HL-60/S4 treated with phorbol 12-myristate 13-acetate at 8.2 ng/mL for 4 days and 3 days (cell line): ENCODE measurements around the gene SPACA4.

Experiments used
- in situ Hi-C: fragments of 300-500 bp; cut with MboI; formaldehyde crosslinking; loops from 2 replicates; pipeline ENCODE4 v1.15.0; 2022; ENCODE audit warnings: low sequenced_read_pairs

SPACA4 gene

GRCh38 chr19:48596237-48596636 lies 10.3 kb upstream of the SPACA4 start:
- in situ Hi-C loops = loop anchor here (25.0 kb wide), 1 partner anchor 284 kb away; a partner anchor contains a TSS

DNA sequence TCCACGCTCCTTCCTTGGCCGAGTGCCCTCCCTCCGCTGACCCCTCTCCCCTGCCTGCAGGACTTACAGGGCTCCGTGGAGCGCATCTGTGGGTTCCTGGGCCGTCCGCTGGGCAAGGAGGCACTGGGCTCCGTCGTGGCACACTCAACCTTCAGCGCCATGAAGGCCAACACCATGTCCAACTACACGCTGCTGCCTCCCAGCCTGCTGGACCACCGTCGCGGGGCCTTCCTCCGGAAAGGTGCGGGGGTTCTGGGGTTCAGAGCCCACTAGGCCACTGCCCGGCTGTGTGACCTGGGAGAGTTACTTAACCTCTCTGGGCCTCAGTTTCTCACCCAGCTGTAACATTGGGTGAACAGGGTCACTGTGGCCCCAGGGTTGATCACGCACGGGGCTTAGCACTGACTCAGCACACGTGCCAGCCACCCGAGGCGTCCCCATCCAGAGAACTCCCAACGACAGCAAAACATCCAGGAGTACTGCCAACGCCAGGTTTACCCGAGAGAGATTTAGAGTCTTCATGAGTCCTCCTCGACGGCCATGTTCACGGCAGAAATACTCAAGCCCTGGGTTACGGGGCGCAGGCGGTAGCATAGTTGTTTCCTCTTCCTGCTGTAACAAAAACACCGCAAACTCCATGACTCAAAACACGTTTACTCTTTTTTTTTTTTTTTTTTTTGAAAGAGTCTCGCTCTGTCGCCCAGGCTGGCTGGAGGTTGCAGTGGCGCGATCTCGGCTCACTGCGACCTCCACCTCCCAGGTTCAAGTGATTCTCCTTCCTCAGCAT lies 9.7 kb upstream of the SPACA4 start:
- in situ Hi-C loops = loop anchor here (25.0 kb wide), 1 partner anchor 285 kb away; a partner anchor contains a TSS

DNA sequence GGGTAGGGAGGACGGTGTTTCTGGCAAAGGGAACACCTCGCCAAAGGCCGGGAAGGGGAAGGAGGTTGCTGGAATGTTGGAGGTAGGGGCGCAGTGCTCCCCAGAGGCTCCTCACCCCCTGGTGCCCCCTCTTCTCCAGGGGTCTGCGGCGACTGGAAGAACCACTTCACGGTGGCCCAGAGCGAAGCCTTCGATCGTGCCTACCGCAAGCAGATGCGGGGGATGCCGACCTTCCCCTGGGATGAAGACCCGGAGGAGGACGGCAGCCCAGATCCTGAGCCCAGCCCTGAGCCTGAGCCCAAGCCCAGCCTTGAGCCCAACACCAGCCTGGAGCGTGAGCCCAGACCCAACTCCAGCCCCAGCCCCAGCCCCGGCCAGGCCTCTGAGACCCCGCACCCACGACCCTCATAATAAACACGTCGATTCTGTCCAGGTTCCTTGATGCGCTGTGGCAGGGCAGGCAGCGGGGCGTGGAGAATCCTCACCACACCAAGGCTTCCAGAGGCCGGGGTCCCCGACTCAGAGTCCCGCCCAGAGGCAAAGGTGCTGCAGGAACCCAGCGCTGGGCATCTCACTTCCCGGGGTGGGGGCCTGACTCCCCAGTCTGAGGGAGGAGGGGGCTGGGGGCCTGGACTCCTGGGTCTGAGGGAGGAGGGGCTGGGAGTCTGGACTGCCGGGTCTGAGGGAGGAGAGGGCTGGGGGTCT lies 7.4 kb upstream of the SPACA4 start:
- in situ Hi-C loops = loop anchor here (25.0 kb wide), 1 partner anchor 287 kb away; a partner anchor contains a TSS

DNA sequence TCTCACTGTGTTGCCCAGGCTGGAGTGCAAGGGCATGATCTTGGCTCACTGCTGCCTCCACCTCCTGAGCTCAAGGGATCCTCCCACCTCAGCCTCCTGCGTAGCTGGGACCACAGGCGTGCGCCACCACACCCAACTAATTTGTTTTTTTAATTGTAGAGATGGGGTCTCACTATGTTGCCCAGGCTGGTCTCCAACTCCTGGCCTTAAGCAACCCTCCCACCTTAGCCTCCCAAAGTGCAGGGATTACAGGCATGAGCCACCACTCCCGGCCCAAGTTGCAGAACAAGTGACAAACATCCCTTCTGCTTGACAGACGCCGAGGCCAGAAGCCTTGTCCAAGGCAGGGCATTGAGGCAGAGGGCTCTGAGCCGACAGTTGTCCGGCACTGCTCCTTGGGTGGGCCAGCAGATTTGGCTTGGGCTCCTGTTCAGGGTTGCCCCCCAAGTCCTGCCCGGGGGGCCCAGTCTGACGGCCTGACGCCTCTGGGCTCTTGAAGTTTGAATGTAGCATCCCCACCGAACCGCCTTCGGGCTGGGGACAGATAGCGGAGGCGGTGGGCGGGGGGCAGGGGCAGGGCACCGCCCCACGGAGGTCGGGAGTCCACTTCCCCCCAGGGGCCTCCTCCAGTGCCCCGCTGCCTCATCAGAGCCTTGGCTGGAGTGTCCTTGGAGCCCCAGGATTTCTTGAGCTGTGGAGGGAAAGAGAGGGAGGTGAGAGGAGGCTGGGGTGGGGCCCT lies 5.7 kb upstream of the SPACA4 start:
- in situ Hi-C loops = no loop called here

DNA sequence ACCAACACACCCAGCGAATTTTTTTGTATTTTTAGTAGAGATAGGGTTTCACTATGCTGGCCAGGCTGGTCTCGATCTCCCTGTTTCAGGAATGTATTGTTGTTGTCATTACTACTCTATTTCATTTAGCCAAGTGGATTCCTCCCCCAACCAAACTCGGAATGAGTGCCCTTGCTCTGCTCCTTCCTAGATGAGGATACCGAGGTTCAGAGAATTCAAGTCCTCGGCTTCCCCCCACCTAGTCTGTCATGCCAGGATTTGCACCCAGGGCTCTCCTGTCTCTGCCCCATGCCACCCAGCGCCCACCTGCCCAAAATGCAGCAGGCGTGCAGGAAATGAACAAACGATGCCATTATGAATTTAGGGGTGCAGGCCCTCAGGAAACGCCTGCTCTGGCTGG lies 3.5 kb upstream of the SPACA4 start:
- in situ Hi-C loops = no loop called here

DNA sequence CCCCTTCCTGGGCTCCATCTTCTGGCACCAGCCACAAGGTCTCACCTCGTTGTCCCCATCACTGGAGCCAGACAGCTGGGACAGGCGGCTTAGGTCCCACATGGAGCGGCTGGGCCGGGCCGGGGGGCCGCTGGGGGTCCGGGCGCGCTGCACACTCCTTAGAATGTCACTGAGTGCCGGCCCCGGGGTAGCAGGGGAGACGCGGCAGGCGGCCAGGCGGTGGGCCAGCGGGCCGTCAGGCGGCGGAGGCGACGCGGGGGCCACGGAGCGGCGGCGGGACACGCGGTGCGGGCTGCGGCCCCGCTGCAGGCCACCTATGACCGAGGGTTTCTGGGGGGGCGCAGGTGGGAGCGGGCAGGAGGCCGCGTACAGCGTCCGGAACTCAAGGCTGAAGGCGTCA lies 3.1 kb upstream of the SPACA4 start:
- in situ Hi-C loops = no loop called here

DNA sequence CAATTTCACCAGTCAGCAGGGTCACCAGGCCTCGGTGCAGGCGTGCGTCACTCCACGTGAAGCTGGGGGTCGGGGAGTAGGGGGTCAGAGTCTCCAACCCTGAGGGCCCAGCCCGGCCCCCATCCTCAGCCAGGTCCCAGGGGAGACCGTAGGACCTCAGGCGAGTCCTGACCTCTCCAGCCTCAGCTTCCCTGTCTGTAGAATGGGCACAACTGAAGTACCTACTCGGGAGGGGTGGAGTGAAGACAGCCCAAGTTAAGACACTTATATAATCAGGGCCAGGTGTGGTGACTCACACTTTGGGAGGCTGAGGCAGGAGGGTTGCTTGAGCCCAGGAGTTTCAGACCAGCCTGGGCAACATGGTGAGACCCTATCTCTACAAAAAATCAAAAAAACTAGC lies 2.7 kb upstream of the SPACA4 start:
- in situ Hi-C loops = no loop called here

DNA sequence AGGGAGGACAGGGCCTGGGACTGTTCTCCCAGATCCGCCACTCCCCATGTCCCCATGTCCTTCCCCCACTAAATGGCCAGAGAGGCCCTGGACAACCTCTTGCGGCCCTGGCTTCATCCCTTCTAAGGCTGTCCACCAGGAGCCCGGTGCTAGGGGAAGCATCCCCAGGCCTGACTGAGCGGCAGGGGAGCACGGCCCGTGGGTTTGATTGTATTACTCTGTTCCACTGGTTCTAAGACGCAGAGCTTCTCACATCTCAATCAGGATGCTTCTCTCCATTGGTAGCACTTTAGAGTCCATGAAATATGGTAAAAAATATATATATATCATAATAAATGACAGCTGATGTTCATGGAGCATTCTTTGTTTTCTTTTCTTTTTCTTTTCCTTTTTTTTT lies 815 bp downstream of the SPACA4 start:
- in situ Hi-C loops = no loop called here

- in situ Hi-C loops = no loop called here
These were observed 2.3 kb downstream of the SPACA4 start for GRCh38 chr19:48608798-48609263.

GRCh38 chr19:48609571-48610108 lies 3.1 kb downstream of the SPACA4 start:
- in situ Hi-C loops = no loop called here

GRCh38 chr19:48611872-48612271 lies 5.3 kb downstream of the SPACA4 start:
- in situ Hi-C loops = no loop called here

DNA sequence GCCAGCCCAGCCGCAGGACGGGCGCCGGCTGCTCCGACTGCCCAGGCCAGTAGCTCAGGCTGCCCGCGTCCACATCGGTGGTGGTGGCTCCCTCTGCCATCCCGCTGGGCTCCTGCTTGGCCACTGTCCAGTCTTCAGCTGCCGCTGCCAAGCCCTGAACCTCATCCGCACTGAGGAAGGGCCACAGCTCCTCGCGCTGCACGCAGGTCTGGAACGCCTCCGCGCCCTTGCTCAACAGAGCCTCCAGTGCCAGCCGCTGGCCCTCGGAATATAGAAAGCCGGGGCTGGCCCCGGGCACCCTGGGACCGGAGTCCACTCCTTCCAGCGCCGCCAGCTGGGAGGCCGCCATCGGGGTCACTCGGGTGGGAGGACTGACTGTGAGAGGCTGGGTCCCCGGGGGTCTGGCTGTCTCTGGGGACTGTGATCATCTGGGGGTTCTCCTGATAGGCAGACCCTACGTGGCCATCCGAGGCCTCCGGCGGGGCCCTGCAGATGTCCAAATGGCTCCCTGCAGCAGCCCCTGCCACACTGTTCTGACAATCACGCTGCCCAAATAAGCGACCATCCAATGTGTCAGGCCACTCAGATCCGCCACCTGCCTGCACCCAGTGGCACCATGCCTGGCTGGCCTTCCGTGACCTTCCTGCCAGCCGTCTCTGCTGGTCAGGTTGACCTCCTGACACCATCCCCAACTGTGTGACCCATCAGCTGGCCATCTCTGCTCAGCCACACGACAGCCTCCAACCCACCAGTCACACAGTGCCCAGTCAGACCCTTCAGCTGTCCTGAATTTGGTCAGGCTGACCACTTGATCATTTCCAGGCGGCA lies 6.7 kb downstream of the SPACA4 start:
- in situ Hi-C loops = no loop called here

GRCh38 chr19:48613852-48614435 lies 7.4 kb downstream of the SPACA4 start:
- in situ Hi-C loops = no loop called here

DNA sequence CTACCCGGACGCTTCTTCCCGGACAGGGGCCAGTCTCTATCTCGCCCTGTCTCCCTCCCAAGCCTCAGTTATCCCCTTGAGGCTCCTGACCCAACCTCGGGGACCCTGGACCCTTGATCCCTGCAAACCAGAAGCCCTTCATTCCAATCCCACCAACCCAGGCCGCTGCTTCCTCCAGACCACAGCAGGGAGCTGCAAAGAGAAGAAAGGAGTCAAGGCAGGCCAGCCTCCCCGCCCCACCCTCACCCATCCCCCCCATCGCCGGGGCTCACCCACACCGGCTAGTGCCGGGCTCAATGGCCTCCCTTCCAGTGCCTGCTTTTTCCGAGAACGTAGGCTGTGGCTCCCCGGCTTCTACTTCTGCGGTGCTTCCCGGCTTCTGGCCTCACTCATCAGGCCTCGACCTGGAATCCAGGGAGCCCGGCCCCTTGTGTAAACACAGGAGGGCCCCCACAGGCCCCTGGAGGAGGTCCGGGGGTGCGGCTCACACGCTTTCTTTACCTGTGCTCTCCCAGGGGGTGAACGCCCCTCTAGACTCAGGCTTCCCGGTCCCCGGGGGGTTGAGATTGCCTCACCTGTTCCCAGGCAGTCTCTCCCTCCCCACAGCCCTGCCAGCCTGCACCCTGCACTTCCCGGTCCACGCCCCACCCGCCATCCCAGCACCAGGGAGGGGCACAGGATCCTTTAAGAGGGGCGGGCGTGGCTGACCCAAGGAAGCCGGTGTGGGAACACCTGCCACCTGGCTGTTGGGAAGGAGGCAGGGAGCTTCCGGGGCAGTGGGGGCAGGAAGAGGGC lies 8.1 kb downstream of the SPACA4 start, which contains the start of gene FAM83E:
FAM83E (minus strand) TSS at position 641 of the 795 bp plus-strand sequence. CDS start 1,704 bp downstream, outside the sequence.
- in situ Hi-C loops = no loop called here

GRCh38 chr19:48615231-48616040 lies 8.9 kb downstream of the SPACA4 start:
- in situ Hi-C loops = no loop called here

DNA sequence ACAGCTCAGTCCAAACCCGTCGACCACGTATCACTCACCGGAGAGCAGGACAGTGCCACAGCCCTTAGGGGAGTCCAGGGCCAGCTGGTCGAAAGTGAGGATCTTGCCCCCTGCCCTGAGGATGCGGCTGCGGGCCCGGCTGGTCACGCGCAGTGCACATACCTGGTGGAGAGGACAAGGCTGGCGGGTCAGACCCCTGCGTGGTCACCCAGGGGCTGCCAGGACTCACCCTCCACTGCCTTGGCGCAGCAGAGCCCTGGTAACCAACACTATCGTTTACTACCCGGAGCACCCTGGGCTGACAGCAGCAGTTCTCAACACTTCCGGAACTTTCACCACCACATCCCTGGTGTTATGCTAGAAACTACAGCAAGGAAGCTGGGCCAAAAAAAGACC lies 9.5 kb downstream of the SPACA4 start:
- in situ Hi-C loops = no loop called here

GRCh38 chr19:48616491-48617056 lies 10.0 kb downstream of the SPACA4 start:
- in situ Hi-C loops = no loop called here
